HEK293 (cell line): ENCODE results near the gene SLC25A45.

Source experiments
- CTCF ChIA-PET: fragments of 350-600 bp; formaldehyde crosslinking; extraction: SDS; loops from one replicate; lab custom pipeline; 2021; ENCODE audit warnings: antibody characterized with exemption; lab: Yijun Ruan, JAX
- POLR2A ChIA-PET: fragments of 300-600 bp; formaldehyde crosslinking; extraction: SDS; loops from one replicate; lab custom pipeline; 2020; ENCODE audit warnings: antibody characterized with exemption, inconsistent platforms; lab: Yijun Ruan, JAX
- H3K27ac ChIP-seq: fragments of 200-500 bp; sonication (Bioruptor generic); 2 replicates; pipeline ENCODE4 v1.5.1; 2014; ENCODE audit warnings: low read depth, low read length, control low read depth, inconsistent platforms; ENCODE audit errors: extremely low read depth
- H3K36me3 ChIP-seq, 2 experiments: fragments of 200-500 bp in 1 of 2; sonication (Bioruptor generic) in 1 of 2; 1 replicate in 1 of 2; 2 replicates in 1 of 2; pipeline ENCODE4 v1.5.1; 2014 to 2017; ENCODE audit warnings: inconsistent platforms in 2 of 2, low read length in 2 of 2; ENCODE audit not compliant: control insufficient read depth in 2 of 2, insufficient read depth in 1 of 2
- H3K4me1 ChIP-seq: fragments of 200-500 bp; sonication (Bioruptor generic); 2 replicates; pipeline ENCODE4 v1.5.1; 2014; ENCODE audit warnings: mild to moderate bottlenecking, low read length, inconsistent platforms; ENCODE audit not compliant: control insufficient read depth, insufficient read depth
- H3K4me3 ChIP-seq: 2 replicates; pipeline ENCODE4 v1.5.1; 2011; ENCODE audit warnings: low read depth, mild to moderate bottlenecking, control low read depth, low read length, moderate library complexity
- H3K9me3 ChIP-seq: fragments of 200-500 bp; sonication (Bioruptor generic); 2 replicates; pipeline ENCODE4 v1.5.1; 2014; ENCODE audit warnings: low read depth, low read length, inconsistent platforms; ENCODE audit not compliant: control insufficient read depth, insufficient read depth
- BCL11A ChIP-seq: fragments of 450-650 bp; formaldehyde crosslinking; IDR thresholded peaks from 2 replicates; pipeline ENCODE4 v1.5.1; 2016; ENCODE audit warnings: low read depth, missing biosample characterization, missing genetic modification characterization
- GLIS1 ChIP-seq: fragments of 450-650 bp; formaldehyde crosslinking; IDR thresholded peaks from 2 replicates; pipeline ENCODE4 v1.5.1; 2016; ENCODE audit warnings: missing biosample characterization, missing genetic modification characterization
- HOXD13 ChIP-seq: sonication (generic); formaldehyde crosslinking; IDR thresholded peaks from 2 replicates; pipeline ENCODE4 v1.8.0; 2022; ENCODE audit warnings: missing genetic modification reagents, borderline replicate concordance
- KLF10 ChIP-seq: fragments of 450-650 bp; IDR thresholded peaks from 2 replicates; pipeline ENCODE4 v1.5.1; 2018; ENCODE audit warnings: missing biosample characterization, mild to moderate bottlenecking, missing genetic modification characterization
- KLF9 ChIP-seq: fragments of 450-650 bp; formaldehyde crosslinking; IDR thresholded peaks from 2 replicates; pipeline ENCODE4 v1.5.1; 2016; ENCODE audit warnings: missing biosample characterization, missing genetic modification characterization, low read depth
- RBAK ChIP-seq: fragments of 450-650 bp; formaldehyde crosslinking; IDR thresholded peaks from 2 replicates; pipeline ENCODE4 v1.5.1; 2016; ENCODE audit warnings: missing biosample characterization, missing genetic modification characterization
- TCF7L2 ChIP-seq: IDR thresholded peaks from 2 replicates; pipeline ENCODE4 v1.6.1; 2011; ENCODE audit warnings: low read depth, mild to moderate bottlenecking, inconsistent platforms, low read length, moderate library complexity, borderline replicate concordance
- ZBTB1 ChIP-seq: fragments of 450-650 bp; formaldehyde crosslinking; IDR thresholded peaks from 2 replicates; pipeline ENCODE4 v1.5.1; 2016; ENCODE audit warnings: missing biosample characterization, missing genetic modification characterization
- ZBTB17 ChIP-seq: fragments of 450-650 bp; formaldehyde crosslinking; IDR thresholded peaks from 2 replicates; pipeline ENCODE4 v1.5.1; 2016; ENCODE audit warnings: missing biosample characterization, missing genetic modification characterization
- ZNF140 ChIP-seq: fragments of 450-650 bp; formaldehyde crosslinking; IDR thresholded peaks from 2 replicates; pipeline ENCODE4 v1.5.1; 2016; ENCODE audit warnings: missing biosample characterization, missing genetic modification characterization
- ZNF223 ChIP-seq: fragments of 450-650 bp; formaldehyde crosslinking; IDR thresholded peaks from 2 replicates; pipeline ENCODE4 v1.5.1; 2016; ENCODE audit warnings: missing biosample characterization, missing genetic modification characterization
- ZNF274 ChIP-seq, 2 experiments: fragments of 200-500 bp in 1 of 2; fragments of 450-650 bp in 1 of 2; sonication (Bioruptor generic) in 1 of 2; formaldehyde crosslinking in 1 of 2; IDR thresholded peaks; 2 replicates each; pipeline versions ENCODE4 v1.5.1 to v1.6.1; 2014 to 2016; ENCODE audit warnings: borderline replicate concordance in 1 of 2, inconsistent platforms in 1 of 2, low read length in 1 of 2, missing biosample characterization in 1 of 2, missing genetic modification characterization in 1 of 2
- ZNF510 ChIP-seq: fragments of 450-650 bp; formaldehyde crosslinking; IDR thresholded peaks from 2 replicates; pipeline ENCODE4 v1.5.1; 2018; ENCODE audit warnings: mild to moderate bottlenecking, missing genetic modification characterization, missing biosample characterization; ENCODE audit not compliant: insufficient replicate concordance
- ZNF530 ChIP-seq: fragments of 450-650 bp; formaldehyde crosslinking; IDR thresholded peaks from 2 replicates; pipeline ENCODE4 v1.5.1; 2016; ENCODE audit warnings: low read depth, missing biosample characterization, missing genetic modification characterization
- ZNF544 ChIP-seq: fragments of 450-650 bp; formaldehyde crosslinking; IDR thresholded peaks from 2 replicates; pipeline ENCODE4 v1.5.0; 2017; ENCODE audit warnings: missing biosample characterization, missing genetic modification characterization
- ZNF558 ChIP-seq: fragments of 450-650 bp; formaldehyde crosslinking; IDR thresholded peaks from 2 replicates; pipeline ENCODE4 v1.5.1; 2016; ENCODE audit warnings: missing biosample characterization, missing genetic modification characterization
- ZNF623 ChIP-seq: fragments of 450-650 bp; formaldehyde crosslinking; IDR thresholded peaks from 2 replicates; pipeline ENCODE4 v1.5.1; 2016; ENCODE audit warnings: missing biosample characterization, missing genetic modification characterization
- ZNF76 ChIP-seq: fragments of 450-650 bp; formaldehyde crosslinking; IDR thresholded peaks from 2 replicates; pipeline ENCODE4; 2016; ENCODE audit warnings: low read depth, missing biosample characterization, missing genetic modification characterization, borderline replicate concordance
- ZNF768 ChIP-seq: fragments of 450-650 bp; formaldehyde crosslinking; IDR thresholded peaks from 2 replicates; pipeline ENCODE4 v1.5.1; 2018; ENCODE audit warnings: missing biosample characterization, mild to moderate bottlenecking, missing genetic modification characterization
- ZNF777 ChIP-seq: fragments of 450-650 bp; formaldehyde crosslinking; IDR thresholded peaks from 2 replicates; pipeline ENCODE4 v1.5.1; 2017; ENCODE audit warnings: missing biosample characterization, missing genetic modification characterization, borderline replicate concordance
- TF ChIP-seq, protein P1 (sequence below): fragments of 450-650 bp; formaldehyde crosslinking; IDR thresholded peaks from 2 replicates; pipeline ENCODE4 v1.5.1; 2016; ENCODE audit warnings: missing biosample characterization, missing genetic modification characterization
- TF ChIP-seq, protein P2 (sequence below): fragments of 450-650 bp; formaldehyde crosslinking; IDR thresholded peaks from 2 replicates; pipeline ENCODE4 v1.5.1; 2016; ENCODE audit warnings: missing biosample characterization, missing genetic modification characterization
- TF ChIP-seq, protein P3 (sequence below): fragments of 450-650 bp; formaldehyde crosslinking; conservative IDR thresholded peaks from 2 replicates; pipeline ENCODE4 v1.5.1; 2016; ENCODE audit warnings: low read depth, missing biosample characterization, missing genetic modification characterization

SLC25A45 gene

DNA sequence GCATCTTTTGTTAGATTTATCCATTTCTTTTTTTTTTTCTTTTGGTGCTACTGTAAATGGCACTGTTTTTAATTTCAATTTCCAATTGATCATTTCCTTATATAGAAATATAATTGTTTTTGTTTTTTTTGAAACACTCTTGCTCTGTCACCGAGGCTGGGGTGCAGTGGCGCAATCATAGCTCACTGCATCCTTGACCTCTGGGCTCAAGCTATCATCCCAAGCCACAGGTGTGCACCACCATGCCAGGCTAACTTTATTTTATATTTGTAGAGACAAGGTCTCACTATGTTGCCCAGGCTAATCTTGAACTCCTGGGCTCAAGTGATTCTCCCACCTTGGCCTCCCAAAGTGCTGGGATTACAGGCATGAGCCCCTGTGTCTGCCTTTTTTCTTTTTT, 20.3 kb upstream of the SLC25A45 start:
- no peak for TF ChIP-seq ZNF623 (tag by site-specific recombination)
- no peak for TF ChIP-seq ZNF777 (tag by site-specific recombination)
- TF ChIP-seq, protein P1, sequence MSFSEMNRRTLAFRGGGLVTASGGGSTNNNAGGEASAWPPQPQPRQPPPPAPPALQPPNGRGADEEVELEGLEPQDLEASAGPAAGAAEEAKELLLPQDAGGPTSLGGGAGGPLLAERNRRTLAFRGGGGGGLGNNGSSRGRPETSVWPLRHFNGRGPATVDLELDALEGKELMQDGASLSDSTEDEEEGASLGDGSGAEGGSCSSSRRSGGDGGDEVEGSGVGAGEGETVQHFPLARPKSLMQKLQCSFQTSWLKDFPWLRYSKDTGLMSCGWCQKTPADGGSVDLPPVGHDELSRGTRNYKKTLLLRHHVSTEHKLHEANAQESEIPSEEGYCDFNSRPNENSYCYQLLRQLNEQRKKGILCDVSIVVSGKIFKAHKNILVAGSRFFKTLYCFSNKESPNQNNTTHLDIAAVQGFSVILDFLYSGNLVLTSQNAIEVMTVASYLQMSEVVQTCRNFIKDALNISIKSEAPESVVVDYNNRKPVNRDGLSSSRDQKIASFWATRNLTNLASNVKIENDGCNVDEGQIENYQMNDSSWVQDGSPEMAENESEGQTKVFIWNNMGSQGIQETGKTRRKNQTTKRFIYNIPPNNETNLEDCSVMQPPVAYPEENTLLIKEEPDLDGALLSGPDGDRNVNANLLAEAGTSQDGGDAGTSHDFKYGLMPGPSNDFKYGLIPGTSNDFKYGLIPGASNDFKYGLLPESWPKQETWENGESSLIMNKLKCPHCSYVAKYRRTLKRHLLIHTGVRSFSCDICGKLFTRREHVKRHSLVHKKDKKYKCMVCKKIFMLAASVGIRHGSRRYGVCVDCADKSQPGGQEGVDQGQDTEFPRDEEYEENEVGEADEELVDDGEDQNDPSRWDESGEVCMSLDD (tag by site-specific recombination) = no peak
- TF ChIP-seq ZNF76 (tag by site-specific recombination) = no peak
- TF ChIP-seq ZNF510 (tag by site-specific recombination) = no peak
- TF ChIP-seq ZNF558 = no peak
- TF ChIP-seq, all 188 proteins: peak for 0
- Histone ChIP-seq H3K36me3 (peaks cover 5 to 50% of the 10 kb centered on the region in 2 experiments; a peak in 2 of 3 replicates), H3K4me1 (no peaks in the 10 kb centered on the region), H3K9me3 (no peaks in the 10 kb centered on the region), H3K27ac (no peak overlapping the region), H3K4me3 (no peak overlapping the region)
- ChIA-PET POLR2A (interaction anchor here (0.9 kb wide), 1 partner anchor 14 kb away, joined by 3 read pairs; no protein-coding TSS in a partner anchor), CTCF (interaction anchor here (0.7 to 2.5 kb wide), 2 partner anchors 11 to 13 kb away, joined by 3 to 10 read pairs; no protein-coding TSS in a partner anchor)

DNA sequence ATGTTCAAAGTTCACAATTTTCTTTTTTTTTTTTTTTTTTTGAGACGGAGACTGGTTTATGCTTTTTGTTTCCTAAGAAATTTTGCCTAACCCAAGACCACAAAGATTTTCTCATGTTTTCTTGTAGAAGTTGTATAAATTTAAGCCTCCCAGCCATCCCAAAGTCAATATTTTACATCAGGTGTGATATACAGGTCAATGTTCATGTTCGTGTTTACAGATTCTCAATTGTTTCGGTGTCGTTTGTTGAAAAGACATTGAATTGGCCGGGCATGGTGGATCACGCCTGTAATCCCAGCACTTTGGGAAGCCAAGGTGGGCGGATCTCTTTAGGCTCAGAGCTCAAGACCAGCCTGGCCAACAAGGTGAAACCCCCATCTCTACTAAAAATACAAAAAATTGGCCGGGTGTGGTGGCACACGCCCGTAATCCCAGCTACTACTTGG, 19.4 kb upstream of the SLC25A45 start:
- Histone ChIP-seq H3K9me3 (no peaks in the 10 kb centered on the region), H3K4me1 (no peaks in the 10 kb centered on the region), H3K4me3 (no peak overlapping the region), H3K27ac (no peak overlapping the region), H3K36me3 (peaks cover 5 to 58% of the 10 kb centered on the region in 2 experiments; a peak in 2 of 3 replicates)
- ChIA-PET POLR2A (no interaction called here), CTCF (interaction anchor here (0.7 kb wide), 1 partner anchor 14 kb away, joined by 3 read pairs; no protein-coding TSS in a partner anchor)
- no peak for TF ChIP-seq ZNF274 (IDR thresholded peaks at IDR 0.05; ENCODE audit: low read length)
- TF ChIP-seq ZNF274 (tag by site-specific recombination; IDR thresholded peaks at IDR 0.05; ENCODE audit: borderline replicate concordance) = no peak
- no peak for TF ChIP-seq HOXD13 (CRISPR knock-in tag)
- no peak for TF ChIP-seq ZNF544 (tag by site-specific recombination)
- no peak for TF ChIP-seq ZNF140 (tag by site-specific recombination)
- TF ChIP-seq KLF9 (tag by site-specific recombination) = no peak
- no peak for TF ChIP-seq BCL11A (tag by site-specific recombination)
- TF ChIP-seq KLF10 (tag by site-specific recombination) = no peak
- TF ChIP-seq, protein P2, sequence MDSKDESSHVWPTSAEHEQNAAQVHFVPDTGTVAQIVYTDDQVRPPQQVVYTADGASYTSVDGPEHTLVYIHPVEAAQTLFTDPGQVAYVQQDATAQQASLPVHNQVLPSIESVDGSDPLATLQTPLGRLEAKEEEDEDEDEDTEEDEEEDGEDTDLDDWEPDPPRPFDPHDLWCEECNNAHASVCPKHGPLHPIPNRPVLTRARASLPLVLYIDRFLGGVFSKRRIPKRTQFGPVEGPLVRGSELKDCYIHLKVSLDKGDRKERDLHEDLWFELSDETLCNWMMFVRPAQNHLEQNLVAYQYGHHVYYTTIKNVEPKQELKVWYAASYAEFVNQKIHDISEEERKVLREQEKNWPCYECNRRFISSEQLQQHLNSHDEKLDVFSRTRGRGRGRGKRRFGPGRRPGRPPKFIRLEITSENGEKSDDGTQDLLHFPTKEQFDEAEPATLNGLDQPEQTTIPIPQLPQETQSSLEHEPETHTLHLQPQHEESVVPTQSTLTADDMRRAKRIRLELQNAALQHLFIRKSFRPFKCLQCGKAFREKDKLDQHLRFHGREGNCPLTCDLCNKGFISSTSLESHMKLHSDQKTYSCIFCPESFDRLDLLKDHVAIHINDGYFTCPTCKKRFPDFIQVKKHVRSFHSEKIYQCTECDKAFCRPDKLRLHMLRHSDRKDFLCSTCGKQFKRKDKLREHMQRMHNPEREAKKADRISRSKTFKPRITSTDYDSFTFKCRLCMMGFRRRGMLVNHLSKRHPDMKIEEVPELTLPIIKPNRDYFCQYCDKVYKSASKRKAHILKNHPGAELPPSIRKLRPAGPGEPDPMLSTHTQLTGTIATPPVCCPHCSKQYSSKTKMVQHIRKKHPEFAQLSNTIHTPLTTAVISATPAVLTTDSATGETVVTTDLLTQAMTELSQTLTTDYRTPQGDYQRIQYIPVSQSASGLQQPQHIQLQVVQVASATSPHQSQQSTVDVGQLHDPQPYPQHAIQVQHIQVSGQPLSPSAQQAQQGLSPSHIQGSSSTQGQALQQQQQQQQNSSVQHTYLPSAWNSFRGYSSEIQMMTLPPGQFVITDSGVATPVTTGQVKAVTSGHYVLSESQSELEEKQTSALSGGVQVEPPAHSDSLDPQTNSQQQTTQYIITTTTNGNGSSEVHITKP = no peak
- no peak for TF ChIP-seq ZBTB17
- no peak for TF ChIP-seq ZNF768 (tag by site-specific recombination)
- TF ChIP-seq ZBTB1 (tag by site-specific recombination) = no peak
- no peak for TF ChIP-seq TCF7L2
- no peak for TF ChIP-seq ZNF223 (tag by site-specific recombination)
- TF ChIP-seq, protein P3, sequence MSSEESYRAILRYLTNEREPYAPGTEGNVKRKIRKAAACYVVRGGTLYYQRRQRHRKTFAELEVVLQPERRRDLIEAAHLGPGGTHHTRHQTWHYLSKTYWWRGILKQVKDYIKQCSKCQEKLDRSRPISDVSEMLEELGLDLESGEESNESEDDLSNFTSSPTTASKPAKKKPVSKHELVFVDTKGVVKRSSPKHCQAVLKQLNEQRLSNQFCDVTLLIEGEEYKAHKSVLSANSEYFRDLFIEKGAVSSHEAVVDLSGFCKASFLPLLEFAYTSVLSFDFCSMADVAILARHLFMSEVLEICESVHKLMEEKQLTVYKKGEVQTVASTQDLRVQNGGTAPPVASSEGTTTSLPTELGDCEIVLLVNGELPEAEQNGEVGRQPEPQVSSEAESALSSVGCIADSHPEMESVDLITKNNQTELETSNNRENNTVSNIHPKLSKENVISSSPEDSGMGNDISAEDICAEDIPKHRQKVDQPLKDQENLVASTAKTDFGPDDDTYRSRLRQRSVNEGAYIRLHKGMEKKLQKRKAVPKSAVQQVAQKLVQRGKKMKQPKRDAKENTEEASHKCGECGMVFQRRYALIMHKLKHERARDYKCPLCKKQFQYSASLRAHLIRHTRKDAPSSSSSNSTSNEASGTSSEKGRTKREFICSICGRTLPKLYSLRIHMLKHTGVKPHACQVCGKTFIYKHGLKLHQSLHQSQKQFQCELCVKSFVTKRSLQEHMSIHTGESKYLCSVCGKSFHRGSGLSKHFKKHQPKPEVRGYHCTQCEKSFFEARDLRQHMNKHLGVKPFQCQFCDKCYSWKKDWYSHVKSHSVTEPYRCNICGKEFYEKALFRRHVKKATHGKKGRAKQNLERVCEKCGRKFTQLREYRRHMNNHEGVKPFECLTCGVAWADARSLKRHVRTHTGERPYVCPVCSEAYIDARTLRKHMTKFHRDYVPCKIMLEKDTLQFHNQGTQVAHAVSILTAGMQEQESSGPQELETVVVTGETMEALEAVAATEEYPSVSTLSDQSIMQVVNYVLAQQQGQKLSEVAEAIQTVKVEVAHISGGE (tag by site-specific recombination) = no peak
- no peak for TF ChIP-seq GLIS1 (tag by site-specific recombination)
- no peak for TF ChIP-seq RBAK (tag by site-specific recombination)
- TF ChIP-seq ZNF530 (tag by site-specific recombination) = no peak
